ENCODE measurements around the gene RHOV. TPM values are rescaled to one million over a fixed set of nuclear protein-coding genes. Genes with fewer than 3 reads are reported as not detected.

Gene RHOV
- total RNA-seq, 1 donor from 2014 or later = 0.27 TPM

DNA sequence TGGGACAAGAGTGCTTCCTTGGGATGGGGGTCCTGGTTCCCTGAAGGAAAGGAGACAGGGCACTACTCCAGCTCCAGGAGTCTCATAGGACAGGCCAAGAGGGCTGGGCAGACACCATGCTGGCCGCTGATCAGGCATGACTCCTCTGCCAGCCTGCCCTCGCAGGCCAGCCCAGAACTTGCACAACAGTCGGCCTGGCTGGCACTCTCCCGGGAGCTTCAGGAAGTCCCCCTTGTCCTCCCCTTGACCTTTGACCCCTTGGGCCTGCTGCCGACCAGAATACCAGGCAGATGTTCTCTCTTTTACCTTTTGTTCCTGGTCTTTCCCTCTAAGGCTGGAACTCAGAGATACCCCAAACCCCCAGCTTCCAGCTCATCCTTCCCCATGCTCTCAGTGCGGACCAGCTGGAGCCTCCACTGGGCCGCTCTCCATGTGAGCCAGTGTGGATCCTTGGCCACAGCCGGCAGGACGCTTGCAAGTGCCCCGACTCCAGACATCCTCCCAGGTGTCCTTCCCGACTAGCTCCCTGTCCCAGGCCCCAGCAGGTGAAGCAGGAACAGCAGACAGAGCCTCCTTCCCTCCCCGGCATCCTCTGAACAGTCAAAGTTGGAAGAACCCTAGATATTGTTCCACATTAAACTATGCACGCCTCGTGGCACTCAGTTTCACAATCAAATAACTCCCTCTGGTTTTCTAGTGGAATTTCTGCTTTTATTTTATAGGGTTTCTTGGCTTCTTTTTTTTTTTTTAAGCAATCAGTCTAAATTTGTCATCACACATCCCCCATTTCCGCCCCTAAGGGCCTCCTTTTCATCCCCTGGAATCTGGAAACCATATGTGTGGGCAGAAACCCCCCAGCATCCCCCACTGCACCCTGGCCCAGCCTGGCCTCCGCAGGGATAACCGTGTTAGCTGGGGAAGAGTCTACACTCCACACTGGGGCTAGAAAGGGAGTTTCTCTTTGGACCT is 35.9 kb upstream of the RHOV start:
- TF ChIP-seq, protein P1, sequence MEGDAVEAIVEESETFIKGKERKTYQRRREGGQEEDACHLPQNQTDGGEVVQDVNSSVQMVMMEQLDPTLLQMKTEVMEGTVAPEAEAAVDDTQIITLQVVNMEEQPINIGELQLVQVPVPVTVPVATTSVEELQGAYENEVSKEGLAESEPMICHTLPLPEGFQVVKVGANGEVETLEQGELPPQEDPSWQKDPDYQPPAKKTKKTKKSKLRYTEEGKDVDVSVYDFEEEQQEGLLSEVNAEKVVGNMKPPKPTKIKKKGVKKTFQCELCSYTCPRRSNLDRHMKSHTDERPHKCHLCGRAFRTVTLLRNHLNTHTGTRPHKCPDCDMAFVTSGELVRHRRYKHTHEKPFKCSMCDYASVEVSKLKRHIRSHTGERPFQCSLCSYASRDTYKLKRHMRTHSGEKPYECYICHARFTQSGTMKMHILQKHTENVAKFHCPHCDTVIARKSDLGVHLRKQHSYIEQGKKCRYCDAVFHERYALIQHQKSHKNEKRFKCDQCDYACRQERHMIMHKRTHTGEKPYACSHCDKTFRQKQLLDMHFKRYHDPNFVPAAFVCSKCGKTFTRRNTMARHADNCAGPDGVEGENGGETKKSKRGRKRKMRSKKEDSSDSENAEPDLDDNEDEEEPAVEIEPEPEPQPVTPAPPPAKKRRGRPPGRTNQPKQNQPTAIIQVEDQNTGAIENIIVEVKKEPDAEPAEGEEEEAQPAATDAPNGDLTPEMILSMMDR (IDR thresholded peaks at IDR 0.05) = no peak
- peaks cover 26% of the 10 kb centered on the region for H3K4me1 Mint-ChIP-seq
- H3K27ac Mint-ChIP-seq = no peak overlapping the region
- ATAC-seq (ENCODE audit: low read depth) (no peak), DNase-seq (no peak)
- H3K4me3 Mint-ChIP-seq = no peak overlapping the region
- CTCF ChIA-PET = interaction anchor here (1.5 kb wide), 1 partner anchor 276 kb away, joined by 4 read pairs; no protein-coding TSS in a partner anchor
- H3K27me3 Mint-ChIP-seq = no peaks in the 10 kb centered on the region
- POLR2A ChIA-PET = no interaction called here
- no peaks in the 10 kb centered on the region for H3K36me3 Mint-ChIP-seq (ENCODE audit: low read depth)
- intact Hi-C loops (cut with micrococcal nuclease) = loop anchor here (10.0 kb wide), 1 partner anchor 755 kb away; the partner anchor contains the start of gene MGA
- no peaks in the 10 kb centered on the region for H3K9me3 Mint-ChIP-seq

DNA sequence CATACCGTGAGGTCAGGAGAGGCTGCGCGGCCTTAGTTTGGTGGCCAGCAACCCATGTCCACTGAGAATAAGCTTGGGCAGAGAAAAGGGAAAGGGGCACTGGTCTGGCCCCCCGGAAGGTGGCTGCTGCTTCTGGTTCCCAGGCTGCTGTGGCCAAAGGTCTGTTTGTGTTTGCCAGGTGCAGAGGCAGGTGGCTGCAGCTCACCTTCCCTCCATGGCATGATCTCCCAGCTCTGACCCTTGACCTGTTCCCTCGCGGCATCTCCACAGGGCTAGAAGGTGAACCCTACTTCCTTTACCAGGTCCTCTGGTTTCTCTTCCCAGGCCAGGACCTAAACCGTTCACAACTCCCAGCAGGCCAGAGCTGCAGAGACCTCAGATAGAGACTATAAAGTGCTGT is 34.1 kb upstream of the RHOV start:
- POLR2A ChIA-PET = interaction anchor here (0.6 to 2.1 kb wide), 9 partner anchors 10 to 208 kb away, joined by 3 to 15 read pairs (median 5); partner anchors contain the start of genes CHAC1, DLL4 and VPS18

DNA sequence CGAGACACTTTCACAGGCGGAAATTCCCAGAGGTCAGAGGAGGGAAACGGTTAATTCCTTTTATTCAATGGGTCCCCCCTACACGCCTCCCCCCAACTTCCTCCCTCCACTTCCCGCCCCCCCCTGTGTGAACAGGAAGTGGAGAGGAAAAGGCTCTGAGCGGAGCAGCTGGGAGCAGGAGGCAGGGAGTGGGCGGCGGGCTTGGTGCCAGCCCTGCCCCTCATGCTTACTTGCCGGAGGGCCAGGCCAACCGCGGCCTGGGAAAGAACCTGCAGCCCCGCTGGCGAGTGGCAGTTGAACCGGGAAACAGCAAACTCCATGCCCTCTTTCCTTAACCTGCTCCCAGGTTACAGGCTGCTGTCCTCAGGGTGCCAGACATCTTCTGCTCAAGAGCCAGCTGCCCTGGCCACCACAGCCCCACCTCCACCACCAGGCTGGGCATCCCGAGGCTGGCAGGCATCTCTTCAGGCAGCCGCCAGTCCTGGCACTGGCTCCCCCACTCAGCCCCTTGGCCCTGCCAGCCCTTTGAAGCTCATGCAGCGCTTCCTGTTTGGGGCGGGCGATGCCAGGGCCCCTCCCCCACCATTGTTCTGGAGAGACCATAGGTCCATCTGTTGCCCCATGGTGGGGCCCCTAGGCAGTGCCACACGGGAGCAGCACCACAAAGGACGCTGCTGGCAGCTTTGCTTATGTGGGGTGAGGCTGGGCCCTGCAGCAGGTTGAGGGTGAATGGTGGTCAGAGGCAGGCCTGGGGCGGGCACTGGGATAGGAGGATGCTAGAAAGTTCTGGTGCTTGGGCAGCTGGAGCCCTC is 33.2 kb upstream of the RHOV start:
- H3K27me3 Mint-ChIP-seq = no peaks in the 10 kb centered on the region
- CTCF ChIA-PET = interaction anchor here (0.6 to 7.7 kb wide), 13 partner anchors 9 to 558 kb away, joined by 3 to 97 read pairs (median 17); partner anchors contain the start of genes CHP1, DLL4, EXD1 and VPS18
- H3K36me3 Mint-ChIP-seq (ENCODE audit: low read depth) = peaks cover 17% of the 10 kb centered on the region
- TF ChIP-seq, protein P1 (IDR thresholded peaks at IDR 0.05) = no peak
- H3K4me1 Mint-ChIP-seq = peaks cover 50% of the 10 kb centered on the region
- H3K9me3 Mint-ChIP-seq = no peaks in the 10 kb centered on the region
- peak overlapping the region; percentile 84 for H3K27ac Mint-ChIP-seq
- POLR2A ChIA-PET = interaction anchor here (0.6 to 4.9 kb wide), 16 partner anchors 12 to 1757 kb away, joined by 3 to 33 read pairs (median 5); partner anchors contain the start of genes CHAC1, DLL4 and VPS18
- intact Hi-C loops (cut with micrococcal nuclease) = loop anchor here (1.0 to 10.0 kb wide), 7 partner anchors 19 to 758 kb away; partner anchors contain the start of genes CHAC1, CHP1, INO80 and MGA
- peak overlapping the region; percentile 82 for H3K4me3 Mint-ChIP-seq
- peak; percentile 22 for ATAC-seq (ENCODE audit: low read depth)
- DNase-seq = peak; percentile 43

More for the DNA sequence above, 34.1 kb upstream of the RHOV start:
- Mint-ChIP-seq H3K4me3 (peak overlapping the region; percentile 82), H3K27me3 (no peaks in the 10 kb centered on the region), H3K4me1 (peaks cover 45% of the 10 kb centered on the region), H3K27ac (peak overlapping the region; percentile 50), H3K9me3 (no peaks in the 10 kb centered on the region), H3K36me3 (ENCODE audit: low read depth) (peaks cover 9% of the 10 kb centered on the region)
- intact Hi-C loops (cut with micrococcal nuclease) = loop anchor here (10.0 kb wide), 1 partner anchor 757 kb away; the partner anchor contains the start of gene MGA
- CTCF ChIA-PET = interaction anchor here (1.3 to 6.9 kb wide), 6 partner anchors 10 to 277 kb away, joined by 3 to 97 read pairs (median 44); partner anchors contain the start of genes DLL4 and VPS18
- ATAC-seq (ENCODE audit: low read depth) (no peak), DNase-seq (no peak)
- TF ChIP-seq, protein P1 (IDR thresholded peaks at IDR 0.05) = no peak

DNA sequence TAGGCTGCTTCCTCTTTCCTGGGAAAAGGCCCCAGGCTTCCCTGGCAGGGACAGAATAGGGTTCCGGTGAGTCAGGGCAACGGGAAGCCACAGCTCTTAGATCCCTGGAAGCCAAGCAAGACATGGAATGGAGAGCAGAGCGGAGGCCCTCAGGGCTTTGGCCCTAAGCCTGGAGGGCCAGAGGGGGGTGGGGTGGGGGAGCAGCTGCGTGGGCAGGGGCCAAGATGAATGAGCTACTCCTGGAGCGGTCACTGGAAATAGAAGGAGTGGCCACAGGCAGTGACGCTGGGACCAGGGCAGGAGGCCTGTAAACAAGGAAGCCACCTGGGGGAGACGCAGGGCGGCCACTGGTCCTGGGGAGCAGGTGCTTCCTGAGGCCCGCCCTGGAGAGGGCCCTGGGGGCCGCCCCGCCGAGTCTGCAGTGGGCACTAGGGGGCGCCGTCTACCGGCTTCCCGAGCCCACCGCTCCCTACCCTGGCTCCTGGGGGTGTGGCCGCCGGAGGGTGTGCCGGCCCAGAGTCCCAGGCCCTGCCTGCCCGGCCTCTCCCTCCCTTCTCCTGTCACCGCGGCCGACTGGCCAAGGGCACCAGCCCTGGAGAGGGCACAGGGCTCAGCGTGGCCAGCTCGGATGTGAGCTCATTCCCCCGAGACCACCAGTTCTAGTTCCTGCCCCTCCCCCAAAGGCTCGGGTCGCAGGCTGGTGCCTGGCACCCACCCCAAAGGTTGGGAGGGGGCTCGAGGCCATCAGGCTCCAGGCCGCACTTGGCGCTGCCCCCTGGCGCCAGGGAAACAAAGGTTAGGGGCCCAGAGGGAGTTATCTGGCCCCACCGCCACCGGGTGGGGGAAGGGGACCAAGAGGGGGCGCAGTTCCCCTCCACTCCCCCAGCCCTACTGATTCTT is 32.3 kb upstream of the RHOV start:
- Mint-ChIP-seq H3K36me3 (ENCODE audit: low read depth) (peaks cover 22% of the 10 kb centered on the region), H3K27ac (peak overlapping the region; percentile 87), H3K9me3 (no peaks in the 10 kb centered on the region), H3K4me3 (peak overlapping the region; percentile 82), H3K4me1 (peaks cover 52% of the 10 kb centered on the region), H3K27me3 (no peaks in the 10 kb centered on the region)
- intact Hi-C loops (cut with micrococcal nuclease) = loop anchor here (1.0 to 10.0 kb wide), 5 partner anchors 20 to 758 kb away; partner anchors contain the start of genes INO80 and MGA
- peak; percentile 80 for ATAC-seq (ENCODE audit: low read depth)
- peak; percentile 90 for DNase-seq
- ChIA-PET CTCF (interaction anchor here (0.6 to 7.7 kb wide), 14 partner anchors 11 to 559 kb away, joined by 3 to 97 read pairs (median 12); partner anchors contain the start of genes CHAC1, CHP1, DLL4 and EXD1), POLR2A (interaction anchor here (0.8 to 4.9 kb wide), 11 partner anchors 11 to 801 kb away, joined by 3 to 33 read pairs (median 7); partner anchors contain the start of genes CHAC1, DLL4, INO80 and RAD51)
- TF ChIP-seq, protein P1 (IDR thresholded peaks at IDR 0.05) = peak; percentile 46

Measured in activated B cell treated with CpG ODN at 0.5 μM for 24 hours (primary cell).